ENCODE data around the gene DTX1. TPM values are rescaled to one million over a fixed set of nuclear protein-coding genes. Genes with fewer than 3 reads are reported as not detected.

The DTX1 gene
- total RNA-seq, 1 donor from 2014 or later: 0.16 TPM

DNA sequence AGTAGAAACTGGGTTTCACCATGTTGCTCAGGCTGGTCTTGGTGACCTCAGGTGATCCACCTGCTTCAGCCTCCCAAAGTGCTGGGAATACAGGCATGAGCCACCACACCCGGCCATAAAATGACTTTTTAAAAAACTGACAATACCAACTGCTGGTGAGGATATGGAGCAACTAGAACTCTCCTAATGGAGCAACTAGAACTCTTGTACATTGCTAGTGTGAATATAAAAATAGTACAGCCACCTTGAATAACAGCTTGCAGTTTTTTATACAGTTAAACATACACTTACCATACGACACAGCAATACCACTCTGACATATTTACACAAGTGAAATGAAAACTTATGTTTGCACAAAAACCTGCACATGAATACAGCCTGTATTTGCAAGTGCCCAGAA lies 90.5 kb downstream of the DTX1 start:
- H3K27ac Mint-ChIP-seq: no peak overlapping the region
- peaks cover 14% of the 10 kb centered on the region for H3K27me3 Mint-ChIP-seq (ENCODE audit: low read depth)
- H3K9me3 Mint-ChIP-seq: no peaks in the 10 kb centered on the region
- no peaks in the 10 kb centered on the region for H3K36me3 Mint-ChIP-seq (ENCODE audit: low read depth)
- H3K4me1 Mint-ChIP-seq (ENCODE audit: low read depth): peaks cover 4% of the 10 kb centered on the region
- DNase-seq (ENCODE audit: low spot score): no peak
- intact Hi-C loops (cut with micrococcal nuclease): no loop called here
- no peak overlapping the region for H3K4me3 Mint-ChIP-seq (ENCODE audit: low read depth)

Other genes with a start within 250 kb of the DTX1 start
- gene OAS1, start 149.8 kb upstream of the DTX1 start, total RNA-seq: 17.7 and 17.8 TPM in 2 replicates
- 27.2 and 29.6 TPM in 2 replicates for gene OAS3, start 118.3 kb upstream of the DTX1 start, total RNA-seq
- 86.4 and 88.3 TPM in 2 replicates for gene OAS2, start 78.2 kb upstream of the DTX1 start, total RNA-seq
- gene RASAL1, start 79.0 kb downstream of the DTX1 start, total RNA-seq: 2.2 TPM in 2 replicates
- gene CFAP73, start 93.0 kb downstream of the DTX1 start, total RNA-seq: 0.14 TPM in 1 of 2 replicates, not detected in the other
- 115 and 118 TPM in 2 replicates for gene DDX54, start 128.7 kb downstream of the DTX1 start, total RNA-seq
- 26.8 and 27.2 TPM in 2 replicates for gene RITA1, start 129.0 kb downstream of the DTX1 start, total RNA-seq
- gene TPCN1, start 164.7 kb downstream of the DTX1 start, total RNA-seq: 44.9 and 47.5 TPM in 2 replicates

All from activated T-helper 2 cell treated with anti-CD3 and anti-CD28 coated beads, Interferon-gamma antibody, Interleukin-2, Interleukin-4, amounts not matched to agents 10 μg/mL and 5 μg/mL and 100 μg/mL, durations not matched to agents 14 hours and 24 hours and 36 hours (primary cell).